HepG2 (cell line): ENCODE results near the gene SLC25A10. TPM values are rescaled to one million over a fixed set of nuclear protein-coding genes. Genes with fewer than 3 reads are reported as not detected.

Source experiments
- ATAD3A ChIP-seq: sonication (generic); formaldehyde crosslinking; IDR thresholded peaks from 2 replicates; pipeline ENCODE4 v1.4.0; 2020; ENCODE audit warnings: missing genetic modification reagents
- ATF1 ChIP-seq: IDR thresholded peaks from 2 replicates; pipeline ENCODE4 v1.6.1; 2016; ENCODE audit warnings: mild to moderate bottlenecking, control low read depth
- EEA1 ChIP-seq: sonication (generic); formaldehyde crosslinking; IDR thresholded peaks from 2 replicates; pipeline ENCODE4 v1.5.1; 2020; ENCODE audit warnings: mild to moderate bottlenecking, missing genetic modification reagents, borderline replicate concordance
- NFIC ChIP-seq: IDR thresholded peaks from 2 replicates; pipeline ENCODE4 v1.6.1; 2012; ENCODE audit warnings: mild to moderate bottlenecking, low read length, inconsistent platforms
- POLR2A ChIP-seq, 2 experiments: IDR thresholded peaks; 2 replicates each; pipeline ENCODE4 v1.6.1; 2011; ENCODE audit warnings: low read depth in 2 of 2, low read length in 2 of 2, mild to moderate bottlenecking in 1 of 2, moderate library complexity in 1 of 2; ENCODE audit not compliant: insufficient read depth in 1 of 2
- TSC22D2 ChIP-seq: sonication (generic); formaldehyde crosslinking; IDR thresholded peaks from 2 replicates; pipeline ENCODE4 v1.5.1; 2020; ENCODE audit warnings: missing genetic modification reagents, mild to moderate bottlenecking, borderline replicate concordance
- ZNF20 ChIP-seq: sonication (generic); formaldehyde crosslinking; IDR thresholded peaks from 2 replicates; pipeline ENCODE4 v1.4.0; 2020; ENCODE audit warnings: mild to moderate bottlenecking, moderate library complexity, missing genetic modification reagents
- ZNF326 ChIP-seq: sonication (generic); formaldehyde crosslinking; IDR thresholded peaks from 2 replicates; pipeline ENCODE4 v1.4.0; 2020; ENCODE audit warnings: missing genetic modification reagents, borderline replicate concordance
- ZNF468 ChIP-seq: sonication (generic); formaldehyde crosslinking; IDR thresholded peaks from 2 replicates; pipeline ENCODE4 v1.8.0; 2022; ENCODE audit warnings: mild to moderate bottlenecking, moderate library complexity, missing genetic modification reagents
- ZNF501 ChIP-seq: sonication (generic); formaldehyde crosslinking; IDR thresholded peaks from 2 replicates; pipeline ENCODE4 v1.5.1; 2020; ENCODE audit warnings: mild to moderate bottlenecking, moderate library complexity, missing genetic modification reagents
- ZNF670 ChIP-seq: sonication (generic); formaldehyde crosslinking; IDR thresholded peaks from 2 replicates; pipeline ENCODE4 v1.8.0; 2022; ENCODE audit warnings: mild to moderate bottlenecking, missing genetic modification reagents, borderline replicate concordance
- polyA plus RNA-seq, 8 experiments: library from polyadenylated mRNA; depleted of rRNA in 3 of 8; stranded (reverse) in 7 of 8; unstranded in 1 of 8; fragments of >200 nt; fragmentation: Illumina TruSeq in 4 of 8; extraction: Trizol in 4 of 8; gene quantifications; 2 replicates each; pipeline versions ENCODE4 v1.2.1 to v1.2.3, GENCODE V29; 2011 to 2016; ENCODE audit warnings: low read depth in 4 of 8, missing spikeins in 1 of 8, mixed read lengths in 1 of 8; ENCODE audit not compliant: insufficient read depth in 1 of 8
- total RNA-seq, 5 experiments: library from RNA; depleted of rRNA; stranded (reverse); fragments of >200 nt; fragmentation: Illumina TruSeq; extraction: Trizol; gene quantifications; 2 replicates each; pipeline ENCODE4 v1.2.3, GENCODE V29; 2016; ENCODE audit warnings: low read depth in 1 of 5
- TF ChIP-seq, protein P1 (sequence below): sonication (generic); formaldehyde crosslinking; IDR thresholded peaks from 2 replicates; pipeline ENCODE4 v1.5.0; 2020; ENCODE audit warnings: missing genetic modification reagents
- TF ChIP-seq, protein P2 (sequence below): sonication (generic); formaldehyde crosslinking; IDR thresholded peaks from 2 replicates; pipeline ENCODE4 v1.4.0; 2020; ENCODE audit warnings: mild to moderate bottlenecking, missing genetic modification reagents, borderline replicate concordance
- TF ChIP-seq, protein P3 (sequence below): sonication (generic); formaldehyde crosslinking; IDR thresholded peaks from 2 replicates; pipeline ENCODE4 v1.8.1; 2023; ENCODE audit warnings: mild to moderate bottlenecking, missing genetic modification reagents
- TF ChIP-seq, protein P4 (sequence below): fragments of 450-650 bp; IDR thresholded peaks from 2 replicates; pipeline ENCODE4 v1.6.1; 2017
- TF ChIP-seq, protein P5 (sequence below): sonication (generic); formaldehyde crosslinking; IDR thresholded peaks from 2 replicates; pipeline ENCODE4 v1.4.0; 2020; ENCODE audit warnings: missing genetic modification reagents, borderline replicate concordance

The SLC25A10 gene
- total and polyA plus RNA-seq, 2 of the 13 experiments (the other 11 are each of a cell fraction or from before 2014, with no cell fraction given): 46.5 to 140 TPM

DNA sequence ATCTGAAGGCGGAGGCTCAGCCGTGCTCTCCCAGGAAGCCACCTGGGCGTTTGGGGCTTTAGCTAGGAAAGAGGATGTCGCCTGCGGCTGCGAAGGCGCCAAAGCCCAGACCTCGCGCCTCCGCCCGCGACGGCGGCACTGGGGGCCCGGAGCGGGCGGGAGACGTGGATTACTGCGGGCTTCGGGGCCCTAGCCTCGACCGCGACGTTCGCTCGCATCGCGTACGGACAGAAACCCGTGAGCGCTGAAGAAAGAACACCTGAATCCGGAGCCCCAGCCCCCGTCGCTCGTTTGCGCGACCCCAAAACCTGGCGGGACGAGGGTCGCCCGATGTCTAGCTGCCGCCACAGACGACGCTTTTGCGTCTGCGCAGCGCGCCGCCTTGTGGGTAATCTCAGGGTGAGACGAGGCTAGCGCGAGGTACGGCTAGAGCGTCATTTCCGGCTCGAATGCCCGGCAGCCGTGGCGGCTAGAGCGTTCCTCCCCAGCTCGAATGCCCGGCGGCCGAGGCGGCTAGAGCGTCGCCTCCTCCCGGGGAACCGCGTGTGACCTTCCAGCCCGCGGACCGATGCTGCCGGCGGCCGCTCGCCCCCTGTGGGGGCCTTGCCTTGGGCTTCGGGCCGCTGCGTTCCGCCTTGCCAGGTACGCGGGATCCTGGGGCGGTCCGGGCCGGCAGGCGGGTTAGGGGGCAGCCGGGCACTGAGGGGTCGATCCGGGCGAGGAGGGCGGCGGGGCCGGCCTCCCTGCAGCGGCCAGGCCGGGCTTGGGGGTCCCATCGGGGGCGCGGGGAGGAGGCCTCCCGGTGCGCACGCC lies 8.9 kb upstream of the SLC25A10 start, which contains the start of gene MRPL12 (continued):
- TF ChIP-seq TSC22D2 (CRISPR knock-in tag) (peak; percentile 80), ZNF501 (peak; percentile 70), ATF1 (CRISPR knock-in tag) (peak; percentile 73; the same call in 1 of the 2 replicates), ATAD3A (CRISPR knock-in tag) (no peak), NFIC (no peak), ZNF670 (CRISPR knock-in tag) (peak; percentile 90), POLR2A (IDR thresholded peaks at IDR 0.05; ENCODE audit: insufficient read depth in 1 of 2, low read depth in 2 of 2, low read length in 2 of 2) (peak in 1 of 2 experiments; percentile 96; a peak in 2 of 4 replicates), EEA1 (CRISPR knock-in tag) (no peak; the same call in 1 of the 2 replicates), ZNF20 (CRISPR knock-in tag) (peak; percentile 67; the same call in 1 of the 2 replicates), ZNF468 (peak; percentile 97), ZNF326 (CRISPR knock-in tag) (no peak)
- TF ChIP-seq, protein P1, sequence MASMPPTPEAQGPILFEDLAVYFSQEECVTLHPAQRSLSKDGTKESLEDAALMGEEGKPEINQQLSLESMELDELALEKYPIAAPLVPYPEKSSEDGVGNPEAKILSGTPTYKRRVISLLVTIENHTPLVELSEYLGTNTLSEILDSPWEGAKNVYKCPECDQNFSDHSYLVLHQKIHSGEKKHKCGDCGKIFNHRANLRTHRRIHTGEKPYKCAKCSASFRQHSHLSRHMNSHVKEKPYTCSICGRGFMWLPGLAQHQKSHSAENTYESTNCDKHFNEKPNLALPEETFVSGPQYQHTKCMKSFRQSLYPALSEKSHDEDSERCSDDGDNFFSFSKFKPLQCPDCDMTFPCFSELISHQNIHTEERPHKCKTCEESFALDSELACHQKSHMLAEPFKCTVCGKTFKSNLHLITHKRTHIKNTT (CRISPR knock-in tag): no peak
- TF ChIP-seq, protein P2, sequence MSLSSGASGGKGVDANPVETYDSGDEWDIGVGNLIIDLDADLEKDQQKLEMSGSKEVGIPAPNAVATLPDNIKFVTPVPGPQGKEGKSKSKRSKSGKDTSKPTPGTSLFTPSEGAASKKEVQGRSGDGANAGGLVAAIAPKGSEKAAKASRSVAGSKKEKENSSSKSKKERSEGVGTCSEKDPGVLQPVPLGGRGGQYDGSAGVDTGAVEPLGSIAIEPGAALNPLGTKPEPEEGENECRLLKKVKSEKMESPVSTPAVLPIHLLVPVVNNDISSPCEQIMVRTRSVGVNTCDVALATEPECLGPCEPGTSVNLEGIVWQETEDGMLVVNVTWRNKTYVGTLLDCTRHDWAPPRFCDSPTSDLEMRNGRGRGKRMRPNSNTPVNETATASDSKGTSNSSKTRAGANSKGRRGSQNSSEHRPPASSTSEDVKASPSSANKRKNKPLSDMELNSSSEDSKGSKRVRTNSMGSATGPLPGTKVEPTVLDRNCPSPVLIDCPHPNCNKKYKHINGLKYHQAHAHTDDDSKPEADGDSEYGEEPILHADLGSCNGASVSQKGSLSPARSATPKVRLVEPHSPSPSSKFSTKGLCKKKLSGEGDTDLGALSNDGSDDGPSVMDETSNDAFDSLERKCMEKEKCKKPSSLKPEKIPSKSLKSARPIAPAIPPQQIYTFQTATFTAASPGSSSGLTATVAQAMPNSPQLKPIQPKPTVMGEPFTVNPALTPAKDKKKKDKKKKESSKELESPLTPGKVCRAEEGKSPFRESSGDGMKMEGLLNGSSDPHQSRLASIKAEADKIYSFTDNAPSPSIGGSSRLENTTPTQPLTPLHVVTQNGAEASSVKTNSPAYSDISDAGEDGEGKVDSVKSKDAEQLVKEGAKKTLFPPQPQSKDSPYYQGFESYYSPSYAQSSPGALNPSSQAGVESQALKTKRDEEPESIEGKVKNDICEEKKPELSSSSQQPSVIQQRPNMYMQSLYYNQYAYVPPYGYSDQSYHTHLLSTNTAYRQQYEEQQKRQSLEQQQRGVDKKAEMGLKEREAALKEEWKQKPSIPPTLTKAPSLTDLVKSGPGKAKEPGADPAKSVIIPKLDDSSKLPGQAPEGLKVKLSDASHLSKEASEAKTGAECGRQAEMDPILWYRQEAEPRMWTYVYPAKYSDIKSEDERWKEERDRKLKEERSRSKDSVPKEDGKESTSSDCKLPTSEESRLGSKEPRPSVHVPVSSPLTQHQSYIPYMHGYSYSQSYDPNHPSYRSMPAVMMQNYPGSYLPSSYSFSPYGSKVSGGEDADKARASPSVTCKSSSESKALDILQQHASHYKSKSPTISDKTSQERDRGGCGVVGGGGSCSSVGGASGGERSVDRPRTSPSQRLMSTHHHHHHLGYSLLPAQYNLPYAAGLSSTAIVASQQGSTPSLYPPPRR: peak; percentile 77
- TF ChIP-seq, protein P3, sequence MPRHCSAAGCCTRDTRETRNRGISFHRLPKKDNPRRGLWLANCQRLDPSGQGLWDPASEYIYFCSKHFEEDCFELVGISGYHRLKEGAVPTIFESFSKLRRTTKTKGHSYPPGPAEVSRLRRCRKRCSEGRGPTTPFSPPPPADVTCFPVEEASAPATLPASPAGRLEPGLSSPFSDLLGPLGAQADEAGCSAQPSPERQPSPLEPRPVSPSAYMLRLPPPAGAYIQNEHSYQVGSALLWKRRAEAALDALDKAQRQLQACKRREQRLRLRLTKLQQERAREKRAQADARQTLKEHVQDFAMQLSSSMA (CRISPR knock-in tag): 0 out of 2 replicates have a peak, but pooled peaks have one; percentile 73
- TF ChIP-seq, protein P4, sequence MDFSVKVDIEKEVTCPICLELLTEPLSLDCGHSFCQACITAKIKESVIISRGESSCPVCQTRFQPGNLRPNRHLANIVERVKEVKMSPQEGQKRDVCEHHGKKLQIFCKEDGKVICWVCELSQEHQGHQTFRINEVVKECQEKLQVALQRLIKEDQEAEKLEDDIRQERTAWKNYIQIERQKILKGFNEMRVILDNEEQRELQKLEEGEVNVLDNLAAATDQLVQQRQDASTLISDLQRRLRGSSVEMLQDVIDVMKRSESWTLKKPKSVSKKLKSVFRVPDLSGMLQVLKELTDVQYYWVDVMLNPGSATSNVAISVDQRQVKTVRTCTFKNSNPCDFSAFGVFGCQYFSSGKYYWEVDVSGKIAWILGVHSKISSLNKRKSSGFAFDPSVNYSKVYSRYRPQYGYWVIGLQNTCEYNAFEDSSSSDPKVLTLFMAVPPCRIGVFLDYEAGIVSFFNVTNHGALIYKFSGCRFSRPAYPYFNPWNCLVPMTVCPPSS: no peak
- TF ChIP-seq, protein P5, sequence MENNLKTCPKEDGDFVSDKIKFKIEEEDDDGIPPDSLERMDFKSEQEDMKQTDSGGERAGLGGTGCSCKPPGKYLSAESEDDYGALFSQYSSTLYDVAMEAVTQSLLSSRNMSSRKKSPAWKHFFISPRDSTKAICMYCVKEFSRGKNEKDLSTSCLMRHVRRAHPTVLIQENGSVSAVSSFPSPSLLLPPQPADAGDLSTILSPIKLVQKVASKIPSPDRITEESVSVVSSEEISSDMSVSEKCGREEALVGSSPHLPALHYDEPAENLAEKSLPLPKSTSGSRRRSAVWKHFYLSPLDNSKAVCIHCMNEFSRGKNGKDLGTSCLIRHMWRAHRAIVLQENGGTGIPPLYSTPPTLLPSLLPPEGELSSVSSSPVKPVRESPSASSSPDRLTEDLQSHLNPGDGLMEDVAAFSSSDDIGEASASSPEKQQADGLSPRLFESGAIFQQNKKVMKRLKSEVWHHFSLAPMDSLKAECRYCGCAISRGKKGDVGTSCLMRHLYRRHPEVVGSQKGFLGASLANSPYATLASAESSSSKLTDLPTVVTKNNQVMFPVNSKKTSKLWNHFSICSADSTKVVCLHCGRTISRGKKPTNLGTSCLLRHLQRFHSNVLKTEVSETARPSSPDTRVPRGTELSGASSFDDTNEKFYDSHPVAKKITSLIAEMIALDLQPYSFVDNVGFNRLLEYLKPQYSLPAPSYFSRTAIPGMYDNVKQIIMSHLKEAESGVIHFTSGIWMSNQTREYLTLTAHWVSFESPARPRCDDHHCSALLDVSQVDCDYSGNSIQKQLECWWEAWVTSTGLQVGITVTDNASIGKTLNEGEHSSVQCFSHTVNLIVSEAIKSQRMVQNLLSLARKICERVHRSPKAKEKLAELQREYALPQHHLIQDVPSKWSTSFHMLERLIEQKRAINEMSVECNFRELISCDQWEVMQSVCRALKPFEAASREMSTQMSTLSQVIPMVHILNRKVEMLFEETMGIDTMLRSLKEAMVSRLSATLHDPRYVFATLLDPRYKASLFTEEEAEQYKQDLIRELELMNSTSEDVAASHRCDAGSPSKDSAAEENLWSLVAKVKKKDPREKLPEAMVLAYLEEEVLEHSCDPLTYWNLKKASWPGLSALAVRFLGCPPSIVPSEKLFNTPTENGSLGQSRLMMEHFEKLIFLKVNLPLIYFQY (CRISPR knock-in tag): peak; percentile 79
